ENCODE results near the gene SLC17A2. TPM values are rescaled to one million over a fixed set of nuclear protein-coding genes. Genes with fewer than 3 reads are reported as not detected.

Gene SLC17A2
- total RNA-seq, 1 donor from 2014 or later, result not detected

DNA sequence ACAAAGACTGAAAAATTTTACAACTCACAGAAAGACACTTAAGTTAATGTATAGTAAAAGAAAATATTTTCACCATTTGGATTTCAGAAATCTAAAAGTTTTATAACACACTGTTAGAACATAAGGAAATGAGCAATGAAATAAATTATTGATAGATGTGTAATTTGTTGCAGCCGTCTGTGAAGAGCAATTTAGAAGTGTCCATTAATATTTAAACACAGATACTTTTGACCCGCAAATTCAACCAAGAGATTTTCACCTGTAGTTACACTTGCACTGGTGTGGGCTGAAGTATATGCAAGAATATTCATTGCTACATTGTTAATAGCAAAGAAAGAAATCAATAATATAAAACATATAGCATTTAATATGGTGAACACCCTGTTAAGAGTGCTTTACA lies 41.9 kb downstream of the SLC17A2 start:
- Mint-ChIP-seq H3K36me3 (ENCODE audit: unreplicated experiment) (no peaks in the 10 kb centered on the region), H3K4me3 (ENCODE audit: unreplicated experiment) (no peak overlapping the region), H3K27me3 (ENCODE audit: unreplicated experiment) (peaks cover 18% of the 10 kb centered on the region), H3K4me1 (ENCODE audit: unreplicated experiment) (peaks cover 8% of the 10 kb centered on the region), H3K27ac (ENCODE audit: unreplicated experiment) (no peak overlapping the region), H3K9me3 (ENCODE audit: unreplicated experiment) (peaks cover 3% of the 10 kb centered on the region)
- DNase-seq (ENCODE audit: extremely low spot score, unreplicated experiment), result no peak
- TF ChIP-seq CTCF (IDR thresholded peaks at IDR 0.05), result no peak

DNA sequence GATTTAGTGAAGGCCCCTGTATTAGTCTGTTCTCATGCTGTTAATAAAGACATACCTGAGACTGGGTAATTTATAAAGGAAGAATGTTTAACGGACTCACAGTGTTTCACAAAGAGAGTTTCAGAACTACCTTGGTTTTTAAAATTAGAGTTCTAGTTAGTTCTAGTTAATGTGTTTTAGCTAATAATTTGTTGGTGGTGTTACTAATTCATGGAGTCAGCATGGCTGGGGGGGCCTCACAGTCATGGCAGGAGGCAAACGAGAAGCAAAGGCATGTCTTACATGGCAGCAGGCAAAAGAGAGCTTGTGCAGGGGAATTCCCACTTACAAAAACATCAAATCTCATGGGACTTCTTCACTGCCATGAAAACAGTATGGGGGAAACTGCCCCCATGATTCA lies 44.4 kb downstream of the SLC17A2 start:
- DNase-seq (ENCODE audit: extremely low spot score, unreplicated experiment), result no peak
- H3K4me1 Mint-ChIP-seq (ENCODE audit: unreplicated experiment), result peaks cover 9% of the 10 kb centered on the region
- TF ChIP-seq CTCF (IDR thresholded peaks at IDR 0.05), result no peak
- no peaks in the 10 kb centered on the region for H3K36me3 Mint-ChIP-seq (ENCODE audit: unreplicated experiment)
- H3K4me3 Mint-ChIP-seq (ENCODE audit: unreplicated experiment), result no peak overlapping the region
- peaks cover 3% of the 10 kb centered on the region for H3K9me3 Mint-ChIP-seq (ENCODE audit: unreplicated experiment)
- peaks cover 8% of the 10 kb centered on the region for H3K27me3 Mint-ChIP-seq (ENCODE audit: unreplicated experiment)
- H3K27ac Mint-ChIP-seq (ENCODE audit: unreplicated experiment), result no peak overlapping the region

- no peak for TF ChIP-seq CTCF (IDR thresholded peaks at IDR 0.05)
- no peak overlapping the region for H3K4me3 Mint-ChIP-seq (ENCODE audit: unreplicated experiment)
- peaks cover 3% of the 10 kb centered on the region for H3K9me3 Mint-ChIP-seq (ENCODE audit: unreplicated experiment)
- peaks cover 10% of the 10 kb centered on the region for H3K27me3 Mint-ChIP-seq (ENCODE audit: unreplicated experiment)
- H3K36me3 Mint-ChIP-seq (ENCODE audit: unreplicated experiment), result no peaks in the 10 kb centered on the region
- no peak for DNase-seq (ENCODE audit: extremely low spot score, unreplicated experiment)
- H3K27ac Mint-ChIP-seq (ENCODE audit: unreplicated experiment), result peak overlapping the region; percentile 52
- peaks cover 9% of the 10 kb centered on the region for H3K4me1 Mint-ChIP-seq (ENCODE audit: unreplicated experiment)
These were observed 46.5 kb downstream of the SLC17A2 start for GRCh38 chr6:25883991-25884390.

- no peak for DNase-seq (ENCODE audit: extremely low spot score, unreplicated experiment)
- H3K27ac Mint-ChIP-seq (ENCODE audit: unreplicated experiment), result peak overlapping the region; percentile 52
- no peaks in the 10 kb centered on the region for H3K36me3 Mint-ChIP-seq (ENCODE audit: unreplicated experiment)
- peaks cover 9% of the 10 kb centered on the region for H3K4me1 Mint-ChIP-seq (ENCODE audit: unreplicated experiment)
- no peak for TF ChIP-seq CTCF (IDR thresholded peaks at IDR 0.05)
- H3K9me3 Mint-ChIP-seq (ENCODE audit: unreplicated experiment), result peaks cover 3% of the 10 kb centered on the region
- H3K4me3 Mint-ChIP-seq (ENCODE audit: unreplicated experiment), result no peak overlapping the region
- peaks cover 12% of the 10 kb centered on the region for H3K27me3 Mint-ChIP-seq (ENCODE audit: unreplicated experiment)
These were observed 47.0 kb downstream of the SLC17A2 start for GRCh38 chr6:25883536-25883935.

DNA sequence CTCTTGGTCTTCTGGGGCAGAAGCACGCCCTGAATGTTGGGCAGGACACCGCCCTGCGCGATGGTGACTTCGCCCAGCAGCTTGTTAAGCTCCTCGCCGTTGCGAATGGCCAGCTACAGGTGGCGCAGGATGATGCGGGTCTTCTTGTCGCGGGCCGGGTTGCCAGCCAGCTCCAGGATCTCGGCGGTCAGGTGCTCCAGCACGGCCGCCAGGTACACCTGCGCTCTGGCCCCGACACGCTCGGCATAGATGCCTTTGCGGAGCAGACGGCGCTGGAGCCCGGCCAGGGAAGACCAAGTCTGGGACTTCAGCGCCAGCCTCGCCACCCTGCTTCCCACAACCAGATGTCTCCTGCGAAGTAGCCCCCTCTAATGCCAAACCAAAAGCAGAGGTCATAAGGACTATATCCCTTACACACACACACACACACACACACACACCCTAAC lies 48.4 kb downstream of the SLC17A2 start:
- Mint-ChIP-seq H3K4me1 (ENCODE audit: unreplicated experiment) (peaks cover 9% of the 10 kb centered on the region), H3K9me3 (ENCODE audit: unreplicated experiment) (peaks cover 3% of the 10 kb centered on the region), H3K36me3 (ENCODE audit: unreplicated experiment) (no peaks in the 10 kb centered on the region), H3K4me3 (ENCODE audit: unreplicated experiment) (no peak overlapping the region), H3K27ac (ENCODE audit: unreplicated experiment) (no peak overlapping the region), H3K27me3 (ENCODE audit: unreplicated experiment) (peaks cover 11% of the 10 kb centered on the region)
- no peak for TF ChIP-seq CTCF (IDR thresholded peaks at IDR 0.05)
- no peak for DNase-seq (ENCODE audit: extremely low spot score, unreplicated experiment)

All from osteocyte (in vitro differentiated cells).